Measurements from ENCODE around the gene MYLK. TPM values are rescaled to one million over a fixed set of nuclear protein-coding genes. Genes with fewer than 3 reads are reported as not detected.

The MYLK gene
- total and polyA plus RNA-seq, 9 of the 15 experiments (the other 6 are each of a cell fraction or from before 2014, with no cell fraction given): 0.11 to 0.53 (median 0.18) TPM; not detected in 2

- TF ChIP-seq ZNF316 (IDR thresholded peaks at IDR 0.05) (peak; percentile 26; the same call in 1 of the 2 replicates), CXXC5 (CRISPR knock-in tag; IDR thresholded peaks at IDR 0.05) (0 out of 2 replicates have a peak, but pooled peaks have one; percentile 28), HNRNPLL (IDR thresholded peaks at IDR 0.05; ENCODE audit: low read depth, low read length, poor library complexity, severe bottlenecking) (peak; percentile 36)
- TF ChIP-seq, protein P1, sequence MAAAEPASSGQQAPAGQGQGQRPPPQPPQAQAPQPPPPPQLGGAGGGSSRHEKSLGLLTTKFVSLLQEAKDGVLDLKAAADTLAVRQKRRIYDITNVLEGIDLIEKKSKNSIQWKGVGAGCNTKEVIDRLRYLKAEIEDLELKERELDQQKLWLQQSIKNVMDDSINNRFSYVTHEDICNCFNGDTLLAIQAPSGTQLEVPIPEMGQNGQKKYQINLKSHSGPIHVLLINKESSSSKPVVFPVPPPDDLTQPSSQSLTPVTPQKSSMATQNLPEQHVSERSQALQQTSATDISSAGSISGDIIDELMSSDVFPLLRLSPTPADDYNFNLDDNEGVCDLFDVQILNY (CRISPR knock-in tag; IDR thresholded peaks at IDR 0.05): no peak
Measured at GRCh38 chr3:123884203-123884831, at the start of gene MYLK (continued).

DNA sequence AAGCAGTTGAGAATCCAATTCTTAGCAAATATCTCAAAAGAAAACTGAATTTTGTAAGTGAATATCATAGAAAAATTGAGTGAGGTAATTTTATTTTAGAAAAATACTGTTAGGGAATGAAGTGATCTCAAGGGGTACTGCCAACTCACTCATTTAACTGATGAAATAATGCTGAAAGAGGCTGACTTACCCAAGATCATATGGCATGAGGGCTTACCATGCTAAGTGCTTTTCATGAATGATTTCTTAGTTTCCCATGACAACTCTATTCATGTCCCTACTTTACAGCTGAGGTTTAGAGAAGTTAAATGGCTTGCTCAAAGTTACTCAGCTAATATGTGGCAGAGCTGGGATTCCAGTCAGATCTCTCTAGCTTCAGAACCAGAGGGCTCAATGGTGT is 46.3 kb upstream of the MYLK start:
- H4K20me1 ChIP-seq (replicated peaks; ENCODE audit: control insufficient read depth, insufficient read depth, low read length): no peaks in the 10 kb centered on the region
- DNase-seq (ENCODE audit: extremely low read depth in 1 of 4, low spot score in 3 of 4): no peak
- no peak overlapping the region for H3K4me2 ChIP-seq (ENCODE audit: insufficient read depth, low read length)
- no peak for FAIRE-seq
- no peaks in the 10 kb centered on the region for H3K9me3 ChIP-seq (replicated peaks; ENCODE audit: control insufficient read depth, insufficient read depth, low read depth, low read length)
- CTCF ChIA-PET (ENCODE audit: low intra/inter-chr PET ratio): no interaction called here
- intact Hi-C loops (cut with micrococcal nuclease) (no loop called here), in situ Hi-C loops (cut with MboI) (no loop called here)
- peaks cover 47% of the 10 kb centered on the region; the same call in 1 of the 3 replicates for H3K36me3 ChIP-seq (ENCODE audit: control insufficient read depth, insufficient read depth, low read length)
- POLR2A ChIA-PET: no interaction called here
- no peaks in the 10 kb centered on the region for H3K9me1 ChIP-seq (ENCODE audit: control insufficient read depth, insufficient read depth, low read length)
- no peaks in the 10 kb centered on the region for H3K27me3 ChIP-seq (ENCODE audit: control insufficient read depth in 2 of 2, insufficient read depth in 2 of 2, low read length in 2 of 2)
- no peak overlapping the region for H3K27ac ChIP-seq (ENCODE audit: extremely low read depth, low read depth, low read length)
- ATAC-seq: no peak
- no peaks in the 10 kb centered on the region for H3K79me2 ChIP-seq (ENCODE audit: control insufficient read depth, insufficient read depth, low read length)
- no peak overlapping the region for H3K9ac ChIP-seq (ENCODE audit: insufficient read depth in 1 of 2, low read depth in 2 of 2, low read length in 2 of 2)
- no peak overlapping the region for H2AFZ ChIP-seq (ENCODE audit: low read depth, low read length)
- H3K4me1 ChIP-seq (replicated peaks in 1 of 2; ENCODE audit: control insufficient read depth in 2 of 2, insufficient read depth in 2 of 2, low read length in 2 of 2): no peaks in the 10 kb centered on the region
- BruUV-seq (replicated peaks): no TSS peak
- H3K4me3 ChIP-seq: no peak overlapping the region
- TF ChIP-seq, protein P2, sequence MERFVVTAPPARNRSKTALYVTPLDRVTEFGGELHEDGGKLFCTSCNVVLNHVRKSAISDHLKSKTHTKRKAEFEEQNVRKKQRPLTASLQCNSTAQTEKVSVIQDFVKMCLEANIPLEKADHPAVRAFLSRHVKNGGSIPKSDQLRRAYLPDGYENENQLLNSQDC (CRISPR knock-in tag; IDR thresholded peaks at IDR 0.05): no peak
- TF ChIP-seq, protein P3, sequence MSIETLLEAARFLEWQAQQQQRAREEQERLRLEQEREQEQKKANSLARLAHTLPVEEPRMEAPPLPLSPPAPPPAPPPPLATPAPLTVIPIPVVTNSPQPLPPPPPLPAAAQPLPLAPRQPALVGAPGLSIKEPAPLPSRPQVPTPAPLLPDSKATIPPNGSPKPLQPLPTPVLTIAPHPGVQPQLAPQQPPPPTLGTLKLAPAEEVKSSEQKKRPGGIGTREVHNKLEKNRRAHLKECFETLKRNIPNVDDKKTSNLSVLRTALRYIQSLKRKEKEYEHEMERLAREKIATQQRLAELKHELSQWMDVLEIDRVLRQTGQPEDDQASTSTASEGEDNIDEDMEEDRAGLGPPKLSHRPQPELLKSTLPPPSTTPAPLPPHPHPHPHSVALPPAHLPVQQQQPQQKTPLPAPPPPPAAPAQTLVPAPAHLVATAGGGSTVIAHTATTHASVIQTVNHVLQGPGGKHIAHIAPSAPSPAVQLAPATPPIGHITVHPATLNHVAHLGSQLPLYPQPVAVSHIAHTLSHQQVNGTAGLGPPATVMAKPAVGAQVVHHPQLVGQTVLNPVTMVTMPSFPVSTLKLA (conservative IDR thresholded peaks at IDR 0.05): no peak
- TF ChIP-seq PTRF (tag; IDR thresholded peaks at IDR 0.05) (no peak), NR2F6 (CRISPR knock-in tag; IDR thresholded peaks at IDR 0.05) (no peak), ZKSCAN8 (CRISPR knock-in tag; IDR thresholded peaks at IDR 0.05) (no peak), NRF1 (conservative IDR thresholded peaks at IDR 0.05 in 1 of 2, IDR thresholded peaks at IDR 0.05 in 1 of 2) (no peak), ZKSCAN3 (CRISPR knock-in tag; IDR thresholded peaks at IDR 0.05) (no peak)
- TF ChIP-seq, protein P4, sequence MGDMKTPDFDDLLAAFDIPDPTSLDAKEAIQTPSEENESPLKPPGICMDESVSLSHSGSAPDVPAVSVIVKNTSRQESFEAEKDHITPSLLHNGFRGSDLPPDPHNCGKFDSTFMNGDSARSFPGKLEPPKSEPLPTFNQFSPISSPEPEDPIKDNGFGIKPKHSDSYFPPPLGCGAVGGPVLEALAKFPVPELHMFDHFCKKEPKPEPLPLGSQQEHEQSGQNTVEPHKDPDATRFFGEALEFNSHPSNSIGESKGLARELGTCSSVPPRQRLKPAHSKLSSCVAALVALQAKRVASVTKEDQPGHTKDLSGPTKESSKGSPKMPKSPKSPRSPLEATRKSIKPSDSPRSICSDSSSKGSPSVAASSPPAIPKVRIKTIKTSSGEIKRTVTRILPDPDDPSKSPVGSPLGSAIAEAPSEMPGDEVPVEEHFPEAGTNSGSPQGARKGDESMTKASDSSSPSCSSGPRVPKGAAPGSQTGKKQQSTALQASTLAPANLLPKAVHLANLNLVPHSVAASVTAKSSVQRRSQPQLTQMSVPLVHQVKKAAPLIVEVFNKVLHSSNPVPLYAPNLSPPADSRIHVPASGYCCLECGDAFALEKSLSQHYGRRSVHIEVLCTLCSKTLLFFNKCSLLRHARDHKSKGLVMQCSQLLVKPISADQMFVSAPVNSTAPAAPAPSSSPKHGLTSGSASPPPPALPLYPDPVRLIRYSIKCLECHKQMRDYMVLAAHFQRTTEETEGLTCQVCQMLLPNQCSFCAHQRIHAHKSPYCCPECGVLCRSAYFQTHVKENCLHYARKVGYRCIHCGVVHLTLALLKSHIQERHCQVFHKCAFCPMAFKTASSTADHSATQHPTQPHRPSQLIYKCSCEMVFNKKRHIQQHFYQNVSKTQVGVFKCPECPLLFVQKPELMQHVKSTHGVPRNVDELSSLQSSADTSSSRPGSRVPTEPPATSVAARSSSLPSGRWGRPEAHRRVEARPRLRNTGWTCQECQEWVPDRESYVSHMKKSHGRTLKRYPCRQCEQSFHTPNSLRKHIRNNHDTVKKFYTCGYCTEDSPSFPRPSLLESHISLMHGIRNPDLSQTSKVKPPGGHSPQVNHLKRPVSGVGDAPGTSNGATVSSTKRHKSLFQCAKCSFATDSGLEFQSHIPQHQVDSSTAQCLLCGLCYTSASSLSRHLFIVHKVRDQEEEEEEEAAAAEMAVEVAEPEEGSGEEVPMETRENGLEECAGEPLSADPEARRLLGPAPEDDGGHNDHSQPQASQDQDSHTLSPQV (IDR thresholded peaks at IDR 0.05): no peak
- TF ChIP-seq, protein P5, sequence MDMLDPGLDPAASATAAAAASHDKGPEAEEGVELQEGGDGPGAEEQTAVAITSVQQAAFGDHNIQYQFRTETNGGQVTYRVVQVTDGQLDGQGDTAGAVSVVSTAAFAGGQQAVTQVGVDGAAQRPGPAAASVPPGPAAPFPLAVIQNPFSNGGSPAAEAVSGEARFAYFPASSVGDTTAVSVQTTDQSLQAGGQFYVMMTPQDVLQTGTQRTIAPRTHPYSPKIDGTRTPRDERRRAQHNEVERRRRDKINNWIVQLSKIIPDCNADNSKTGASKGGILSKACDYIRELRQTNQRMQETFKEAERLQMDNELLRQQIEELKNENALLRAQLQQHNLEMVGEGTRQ (CRISPR knock-in tag; IDR thresholded peaks at IDR 0.05): no peak

All from K562 (cell line).